IMR-90 (cell line): Measurements from ENCODE around the gene PRAC2.

Source experiments
- BHLHE40 ChIP-seq: fragments of 150-350 bp; IDR thresholded peaks from 2 replicates; pipeline ENCODE4 v1.6.1; 2016; ENCODE audit warnings: mild to moderate bottlenecking, low read depth, low read length
- CEBPB ChIP-seq: IDR thresholded peaks from 2 replicates; pipeline ENCODE4 v1.6.1; 2012; ENCODE audit warnings: low read depth, low read length, improper control_type of control experiment
- CHD1 ChIP-seq: IDR thresholded peaks from 2 replicates; pipeline ENCODE4 v1.6.1; 2012; ENCODE audit warnings: low read depth, low read length, improper control_type of control experiment
- MAFK ChIP-seq: IDR thresholded peaks from 2 replicates; pipeline ENCODE4 v1.6.1; 2012; ENCODE audit warnings: low read depth, low read length, improper control_type of control experiment
- MAZ ChIP-seq: IDR thresholded peaks from 2 replicates; pipeline ENCODE4 v1.6.1; 2012; ENCODE audit warnings: low read depth, mild to moderate bottlenecking, low read length, improper control_type of control experiment, moderate library complexity, borderline replicate concordance
- MXI1 ChIP-seq: IDR thresholded peaks from 2 replicates; pipeline ENCODE4 v1.6.1; 2012; ENCODE audit warnings: low read depth, mild to moderate bottlenecking, low read length, moderate library complexity, borderline replicate concordance
- POLR2A ChIP-seq: IDR thresholded peaks from 2 replicates; pipeline ENCODE4 v1.6.1; 2012; ENCODE audit warnings: mild to moderate bottlenecking, low read depth, low read length
- RAD21 ChIP-seq: IDR thresholded peaks from 2 replicates; pipeline ENCODE4 v1.6.1; 2012; ENCODE audit warnings: low read length, improper control_type of control experiment
- RFX5 ChIP-seq: IDR thresholded peaks from 2 replicates; pipeline ENCODE4 v1.8.0; 2012; ENCODE audit warnings: low read depth, mild to moderate bottlenecking, low read length, moderate library complexity
- SMC3 ChIP-seq: fragments of 150-350 bp; IDR thresholded peaks from 2 replicates; pipeline ENCODE4 v1.6.1; 2016; ENCODE audit warnings: low read depth, mild to moderate bottlenecking, antibody characterized with exemption, low read length, moderate library complexity
- TF ChIP-seq, protein P1 (sequence below): conservative IDR thresholded peaks from 2 replicates; pipeline ENCODE4 v1.5.1; 2012; ENCODE audit warnings: mild to moderate bottlenecking, low read depth, low read length, improper control_type of control experiment
- TF ChIP-seq, protein P2 (sequence below): fragments of 150-350 bp; IDR thresholded peaks from 2 replicates; pipeline ENCODE4 v1.6.1; 2017; ENCODE audit warnings: mild to moderate bottlenecking, antibody characterized with exemption, low read length, low read depth
- TF ChIP-seq, protein P3 (sequence below): fragments of 150-350 bp; IDR thresholded peaks from 2 replicates; pipeline ENCODE4 v1.6.1; 2016; ENCODE audit warnings: low read depth, mild to moderate bottlenecking, low read length, moderate library complexity, borderline replicate concordance

DNA sequence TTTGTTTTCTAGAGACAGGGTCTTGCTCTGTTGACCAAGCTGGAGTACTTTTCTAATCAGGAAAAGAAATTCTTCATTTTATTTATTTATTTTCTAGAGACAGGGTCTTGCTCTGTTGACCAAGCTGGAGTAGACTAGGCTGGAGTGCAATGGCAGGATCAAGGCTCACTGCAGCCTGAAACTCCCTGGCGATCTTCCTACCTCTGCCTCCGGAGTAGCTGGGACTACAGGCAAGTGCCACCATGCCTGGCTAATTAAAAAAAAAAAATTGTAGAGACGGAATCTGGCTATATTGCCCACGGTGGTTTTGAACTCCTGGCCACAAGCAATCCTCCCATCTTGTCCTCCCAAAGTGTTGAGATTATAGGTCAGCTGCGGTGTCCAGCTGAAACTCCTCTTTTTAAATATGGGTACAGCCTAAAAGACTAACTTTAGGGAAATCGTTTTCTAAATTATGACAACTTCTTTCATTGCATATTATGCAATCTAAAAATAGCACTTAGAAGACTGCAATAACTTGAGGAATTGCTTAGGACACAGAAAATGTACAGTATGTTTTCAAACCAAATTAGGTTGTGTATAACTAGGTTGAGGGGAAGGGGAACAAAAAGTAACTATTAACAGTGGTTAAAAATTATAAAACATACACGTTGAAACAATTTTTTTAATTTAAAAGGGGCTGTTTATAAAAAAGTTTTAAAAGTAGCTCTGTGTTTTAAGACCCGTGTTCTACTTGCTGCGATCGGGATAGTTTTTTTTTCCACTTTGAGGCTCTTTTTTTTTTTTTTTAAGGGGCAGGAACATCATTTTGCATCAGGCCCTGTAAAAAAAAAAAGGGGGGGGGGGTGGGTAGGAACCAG lies 5.4 kb upstream of the PRAC2 start:
- TF ChIP-seq POLR2A (no peak), CHD1 (no peak), RAD21 (no peak), RFX5 (no peak), SMC3 (no peak), MAZ (no peak), CEBPB (no peak), BHLHE40 (no peak), MAFK (no peak), MXI1 (no peak)
- TF ChIP-seq, protein P1, sequence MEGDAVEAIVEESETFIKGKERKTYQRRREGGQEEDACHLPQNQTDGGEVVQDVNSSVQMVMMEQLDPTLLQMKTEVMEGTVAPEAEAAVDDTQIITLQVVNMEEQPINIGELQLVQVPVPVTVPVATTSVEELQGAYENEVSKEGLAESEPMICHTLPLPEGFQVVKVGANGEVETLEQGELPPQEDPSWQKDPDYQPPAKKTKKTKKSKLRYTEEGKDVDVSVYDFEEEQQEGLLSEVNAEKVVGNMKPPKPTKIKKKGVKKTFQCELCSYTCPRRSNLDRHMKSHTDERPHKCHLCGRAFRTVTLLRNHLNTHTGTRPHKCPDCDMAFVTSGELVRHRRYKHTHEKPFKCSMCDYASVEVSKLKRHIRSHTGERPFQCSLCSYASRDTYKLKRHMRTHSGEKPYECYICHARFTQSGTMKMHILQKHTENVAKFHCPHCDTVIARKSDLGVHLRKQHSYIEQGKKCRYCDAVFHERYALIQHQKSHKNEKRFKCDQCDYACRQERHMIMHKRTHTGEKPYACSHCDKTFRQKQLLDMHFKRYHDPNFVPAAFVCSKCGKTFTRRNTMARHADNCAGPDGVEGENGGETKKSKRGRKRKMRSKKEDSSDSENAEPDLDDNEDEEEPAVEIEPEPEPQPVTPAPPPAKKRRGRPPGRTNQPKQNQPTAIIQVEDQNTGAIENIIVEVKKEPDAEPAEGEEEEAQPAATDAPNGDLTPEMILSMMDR, result no peak
- TF ChIP-seq, protein P2, sequence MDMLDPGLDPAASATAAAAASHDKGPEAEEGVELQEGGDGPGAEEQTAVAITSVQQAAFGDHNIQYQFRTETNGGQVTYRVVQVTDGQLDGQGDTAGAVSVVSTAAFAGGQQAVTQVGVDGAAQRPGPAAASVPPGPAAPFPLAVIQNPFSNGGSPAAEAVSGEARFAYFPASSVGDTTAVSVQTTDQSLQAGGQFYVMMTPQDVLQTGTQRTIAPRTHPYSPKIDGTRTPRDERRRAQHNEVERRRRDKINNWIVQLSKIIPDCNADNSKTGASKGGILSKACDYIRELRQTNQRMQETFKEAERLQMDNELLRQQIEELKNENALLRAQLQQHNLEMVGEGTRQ, result no peak
- TF ChIP-seq, protein P3, sequence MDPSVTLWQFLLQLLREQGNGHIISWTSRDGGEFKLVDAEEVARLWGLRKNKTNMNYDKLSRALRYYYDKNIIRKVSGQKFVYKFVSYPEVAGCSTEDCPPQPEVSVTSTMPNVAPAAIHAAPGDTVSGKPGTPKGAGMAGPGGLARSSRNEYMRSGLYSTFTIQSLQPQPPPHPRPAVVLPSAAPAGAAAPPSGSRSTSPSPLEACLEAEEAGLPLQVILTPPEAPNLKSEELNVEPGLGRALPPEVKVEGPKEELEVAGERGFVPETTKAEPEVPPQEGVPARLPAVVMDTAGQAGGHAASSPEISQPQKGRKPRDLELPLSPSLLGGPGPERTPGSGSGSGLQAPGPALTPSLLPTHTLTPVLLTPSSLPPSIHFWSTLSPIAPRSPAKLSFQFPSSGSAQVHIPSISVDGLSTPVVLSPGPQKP, result no peak
